ENCODE results near the gene SURF4. TPM values are rescaled to one million over a fixed set of nuclear protein-coding genes. Genes with fewer than 3 reads are reported as not detected.
A peak's percentile ranks its signal among the peaks of the same experiment; 100 is the strongest.

SURF4 gene
- total RNA-seq, 1 experiment from 2014 or later = 286 TPM

DNA sequence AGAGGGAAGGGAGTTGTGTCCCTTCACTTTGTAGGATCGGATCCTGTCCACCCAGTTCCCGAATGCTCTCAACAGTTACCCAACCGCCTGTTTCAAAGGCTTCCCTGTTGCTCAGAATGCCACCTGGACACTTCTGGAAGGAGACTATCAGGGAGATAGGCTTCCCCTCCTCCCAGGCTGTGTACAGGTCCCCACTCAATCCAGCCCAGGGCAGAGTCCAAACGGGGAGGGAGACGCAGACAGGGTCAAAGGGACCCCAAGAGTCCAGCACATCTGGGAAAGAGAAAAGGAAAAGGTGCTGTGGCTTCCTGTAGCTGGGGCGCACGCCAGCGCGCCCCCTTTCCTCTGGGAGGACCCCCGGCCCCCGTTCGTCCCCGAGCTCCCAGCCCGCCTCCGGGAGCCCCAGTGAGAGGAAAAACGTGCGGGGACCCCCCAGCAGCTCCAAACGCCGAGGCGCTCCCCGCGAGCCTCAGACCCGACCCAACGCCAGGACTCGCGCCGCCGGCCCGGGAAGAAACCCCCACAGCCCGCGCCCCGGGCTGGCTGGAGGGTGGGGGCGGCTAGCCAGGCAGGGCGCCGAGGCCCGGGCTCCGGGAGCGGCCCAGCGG is 640 bp downstream of the SURF4 start:
- DNase-seq (ENCODE audit: low read depth) = peak; percentile 36

DNA sequence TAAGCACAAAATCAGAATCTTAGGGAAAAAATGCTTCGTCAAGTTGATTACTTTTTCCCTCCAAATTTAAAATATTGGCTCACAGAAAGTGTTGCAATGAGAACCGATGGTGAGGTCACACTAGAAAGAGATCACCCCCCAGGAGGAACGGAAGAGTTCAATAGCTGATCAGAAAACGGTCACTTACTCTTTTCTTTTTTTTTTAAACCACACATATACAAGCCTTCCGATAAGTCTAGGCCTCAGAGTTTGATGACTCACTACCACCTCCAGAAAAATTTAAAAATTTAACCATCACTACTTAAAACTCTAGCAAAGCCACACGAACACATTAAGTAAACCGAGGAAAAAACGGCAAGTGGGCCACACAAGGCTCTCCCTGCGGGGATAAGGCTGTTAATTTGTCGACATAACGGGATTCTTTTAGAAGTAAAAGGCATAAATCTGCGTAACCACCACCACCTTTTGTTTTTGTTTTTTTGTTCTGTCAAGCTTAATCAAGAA is 1.2 kb downstream of the SURF4 start:
- peak; percentile 49 for DNase-seq (ENCODE audit: low read depth)

- DNase-seq (ENCODE audit: low read depth) = no peak
Observed at GRCh38 chr9:133372144-133372543, 3.7 kb downstream of the SURF4 start.

GRCh38 chr9:133371261-133371711 is 4.6 kb downstream of the SURF4 start:
- no peak for DNase-seq (ENCODE audit: low read depth)

GRCh38 chr9:133370685-133371084 is 5.2 kb downstream of the SURF4 start:
- no peak for DNase-seq (ENCODE audit: low read depth)

GRCh38 chr9:133369933-133370332 is 5.9 kb downstream of the SURF4 start:
- DNase-seq (ENCODE audit: low read depth) = no peak

DNA sequence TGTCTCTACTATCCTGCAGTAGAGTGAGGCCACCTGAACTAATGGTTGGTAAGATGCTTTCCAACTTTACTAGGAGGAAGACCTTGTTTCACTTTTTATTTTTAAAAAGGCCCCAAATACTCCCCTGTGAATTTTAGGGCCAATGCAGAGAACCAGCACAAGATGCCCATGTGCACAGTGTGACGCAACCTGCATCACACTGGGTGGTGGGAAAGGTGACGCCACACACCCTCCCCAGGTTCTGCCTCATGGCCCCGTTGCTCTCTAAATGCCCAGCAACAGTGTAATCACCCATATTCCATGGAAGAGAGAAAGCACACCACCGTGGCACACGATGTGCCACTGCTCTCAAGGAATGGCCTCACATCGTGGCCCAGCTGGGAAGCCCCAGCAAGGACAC is 6.4 kb downstream of the SURF4 start:
- no peak for DNase-seq (ENCODE audit: low read depth)

- DNase-seq (ENCODE audit: low read depth) = no peak
Observed at GRCh38 chr9:133368249-133368881, 7.5 kb downstream of the SURF4 start.

DNA sequence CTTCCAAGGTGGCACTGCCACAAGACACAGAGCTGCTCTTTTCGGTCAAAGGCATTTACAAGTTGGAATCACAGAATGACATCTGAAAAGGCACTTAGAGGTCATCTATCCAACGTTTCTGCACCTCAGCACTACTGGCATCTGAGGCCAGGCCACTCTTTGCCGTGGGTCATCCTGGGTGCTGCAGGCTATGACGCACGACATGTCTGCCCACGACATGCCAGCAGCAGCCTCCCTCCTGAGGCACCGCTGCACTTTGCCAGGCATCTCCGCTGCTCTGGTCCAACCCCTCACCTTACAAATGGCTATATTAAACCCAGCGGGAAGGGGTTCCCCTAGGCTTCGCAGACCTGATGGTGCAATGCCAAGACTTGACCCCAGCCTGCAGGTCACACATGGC is 8.1 kb downstream of the SURF4 start:
- DNase-seq (ENCODE audit: low read depth) = no peak

DNA sequence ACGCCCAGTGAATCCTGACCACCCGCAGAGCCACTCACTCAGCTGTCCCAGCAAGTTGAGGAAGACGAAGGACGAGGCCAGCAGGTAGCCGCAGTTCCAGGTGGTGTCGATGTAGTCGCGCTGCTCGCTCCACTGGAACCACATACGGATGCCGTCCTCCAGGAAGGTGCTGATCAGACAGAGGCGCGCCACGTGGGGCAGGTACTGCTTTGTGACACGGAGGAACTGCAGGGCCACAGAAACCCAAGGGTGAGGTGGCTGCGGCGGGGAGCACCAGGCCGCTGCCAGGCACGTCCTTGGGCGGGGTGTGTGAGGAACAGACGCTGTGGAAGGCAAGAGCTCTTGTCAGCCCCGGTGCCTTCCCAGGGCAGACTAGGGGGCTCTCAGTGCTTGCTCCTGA is 8.6 kb downstream of the SURF4 start:
- DNase-seq (ENCODE audit: low read depth) = no peak

- no peak for DNase-seq (ENCODE audit: low read depth)
Observed at GRCh38 chr9:133366435-133366834, 9.4 kb downstream of the SURF4 start.

- no peak for DNase-seq (ENCODE audit: low read depth)
Observed at GRCh38 chr9:133362359-133363044, 13.4 kb downstream of the SURF4 start.

DNA sequence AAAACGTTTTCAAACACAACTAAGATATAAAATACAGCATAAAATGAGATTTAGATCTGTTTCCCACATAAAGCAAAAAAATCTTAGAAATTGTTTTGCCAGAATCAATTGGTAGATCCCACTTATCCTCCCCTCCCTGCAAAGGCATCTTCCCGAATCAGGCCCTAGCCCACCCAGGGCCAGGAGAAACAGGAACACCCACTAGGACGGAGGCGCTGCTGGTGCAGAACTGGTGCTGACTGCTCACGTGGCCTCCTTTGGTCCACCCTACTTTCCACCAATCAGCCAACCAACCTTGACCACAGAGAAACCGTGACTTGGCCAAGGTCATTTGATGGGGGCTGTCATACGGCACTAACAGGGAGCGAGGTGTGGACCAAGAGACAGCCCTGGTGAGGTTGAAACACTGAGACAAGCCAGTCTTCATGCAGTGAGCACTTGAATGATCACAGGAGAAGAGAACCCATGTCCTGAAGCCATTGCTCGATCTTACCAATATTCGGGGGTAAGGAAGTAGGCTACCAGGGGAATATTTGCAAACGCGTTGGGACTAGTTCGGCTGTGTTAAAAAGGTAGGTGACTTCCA is 14.3 kb downstream of the SURF4 start:
- no peak for DNase-seq (ENCODE audit: low read depth)

- DNase-seq (ENCODE audit: low read depth) = no peak
Observed at GRCh38 chr9:133360400-133361393, 15.2 kb downstream of the SURF4 start.

DNA sequence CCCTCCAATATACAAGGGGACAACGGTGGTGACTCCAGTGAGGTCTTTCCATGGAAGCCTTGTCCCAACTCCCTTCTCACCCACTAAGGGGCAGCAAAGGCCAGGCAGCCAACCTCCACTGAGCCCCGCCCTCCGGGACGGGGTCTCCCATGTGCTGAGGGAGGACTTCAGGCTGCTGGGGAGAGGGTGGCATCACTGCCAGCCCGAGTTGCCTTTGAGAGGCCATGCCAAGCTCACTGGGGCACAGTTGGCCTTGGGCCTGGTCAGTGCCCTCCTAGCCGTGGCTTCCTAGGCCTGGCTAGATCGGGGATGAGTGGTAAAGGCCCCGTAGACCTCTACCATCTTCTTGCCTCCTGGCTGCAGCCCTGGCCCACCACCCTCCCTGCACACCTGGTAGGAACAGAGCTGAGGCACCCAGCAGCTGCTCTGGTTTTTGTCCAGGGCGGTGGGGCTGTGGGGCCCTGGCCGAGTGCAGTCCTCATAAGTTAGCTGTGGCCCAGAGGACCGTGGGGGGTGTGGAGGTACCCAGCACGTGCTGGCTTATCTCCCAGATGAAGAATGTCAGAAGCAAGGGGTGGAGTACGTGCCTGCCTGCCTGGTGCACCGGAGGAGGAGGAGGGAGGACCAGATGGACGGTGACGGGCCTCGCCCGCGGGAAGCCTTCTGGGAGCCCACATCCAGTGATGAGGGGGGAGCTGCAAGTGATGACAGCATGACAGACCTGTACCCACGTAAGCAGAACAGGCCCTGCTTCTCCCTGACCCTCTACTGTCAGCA is 16.3 kb downstream of the SURF4 start:
- DNase-seq (ENCODE audit: low read depth) = no peak

DNA sequence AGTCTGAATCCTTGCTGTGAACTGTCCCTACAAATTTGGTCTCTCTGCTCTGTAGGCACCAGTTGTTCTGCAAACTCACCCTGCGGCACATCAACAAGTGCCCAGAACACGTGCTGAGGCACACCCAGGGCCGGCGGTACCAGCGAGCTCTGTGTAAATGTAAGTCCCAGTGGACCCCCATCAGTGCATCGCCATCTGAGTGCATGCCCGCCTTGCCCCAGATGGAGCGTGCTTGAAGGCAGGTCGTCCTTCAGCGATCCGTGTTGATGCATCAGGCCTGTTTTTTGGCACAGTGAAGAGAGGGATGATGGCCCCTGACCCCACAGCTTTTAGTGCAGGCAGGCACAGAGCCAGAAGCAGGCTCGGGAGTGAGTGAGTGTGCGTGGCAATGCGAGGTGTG is 18.2 kb downstream of the SURF4 start:
- no peak for DNase-seq (ENCODE audit: low read depth)

- peak; percentile 65 for DNase-seq (ENCODE audit: low read depth)
Observed at GRCh38 chr9:133356391-133357091, 19.3 kb downstream of the SURF4 start, which contains the start of the genes SURF1 and SURF2. Gene SURF1 (minus strand): TSS chr9:133356487. CDS start chr9:133356453, 34 bp downstream. Gene SURF2 (plus strand): TSS chr9:133356550. CDS start chr9:133356593, 43 bp downstream.

DNA sequence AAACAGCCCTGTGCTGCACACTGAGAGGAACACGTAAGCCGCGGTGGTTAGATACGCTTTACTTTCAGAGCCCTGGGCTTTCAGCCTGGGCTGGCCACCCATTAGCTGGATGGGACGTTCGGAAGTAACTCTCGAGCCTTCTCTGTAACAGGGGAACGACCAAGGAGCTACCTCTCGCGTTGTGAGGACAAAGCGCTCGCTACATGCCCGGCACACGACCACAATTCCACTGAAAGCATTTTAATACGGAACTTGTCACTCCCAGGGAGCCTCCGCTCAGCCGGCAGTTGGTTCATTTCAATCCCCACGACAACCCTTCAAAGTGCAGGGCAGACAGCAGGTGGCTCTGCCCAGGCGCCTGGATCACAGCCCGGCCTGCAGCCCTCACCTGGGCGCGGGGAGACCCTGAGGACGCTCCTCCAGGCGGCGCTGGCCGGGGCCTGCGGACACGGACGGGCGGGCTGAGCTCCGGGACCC is 19.9 kb downstream of the SURF4 start:
- no peak for DNase-seq (ENCODE audit: low read depth)

- DNase-seq (ENCODE audit: low read depth) = no peak
Observed at GRCh38 chr9:133354766-133355165, 21.1 kb downstream of the SURF4 start.
